GM12872 (cell line): ENCODE measurements around the gene TTYH1.

Experiments
- TF ChIP-seq, protein P1 (sequence below): IDR thresholded peaks from 3 replicates; pipeline ENCODE4 v1.5.1; 2011; ENCODE audit warnings: low read depth, mild to moderate bottlenecking, low read length, moderate library complexity; ENCODE audit not compliant: insufficient read depth

The TTYH1 gene

DNA sequence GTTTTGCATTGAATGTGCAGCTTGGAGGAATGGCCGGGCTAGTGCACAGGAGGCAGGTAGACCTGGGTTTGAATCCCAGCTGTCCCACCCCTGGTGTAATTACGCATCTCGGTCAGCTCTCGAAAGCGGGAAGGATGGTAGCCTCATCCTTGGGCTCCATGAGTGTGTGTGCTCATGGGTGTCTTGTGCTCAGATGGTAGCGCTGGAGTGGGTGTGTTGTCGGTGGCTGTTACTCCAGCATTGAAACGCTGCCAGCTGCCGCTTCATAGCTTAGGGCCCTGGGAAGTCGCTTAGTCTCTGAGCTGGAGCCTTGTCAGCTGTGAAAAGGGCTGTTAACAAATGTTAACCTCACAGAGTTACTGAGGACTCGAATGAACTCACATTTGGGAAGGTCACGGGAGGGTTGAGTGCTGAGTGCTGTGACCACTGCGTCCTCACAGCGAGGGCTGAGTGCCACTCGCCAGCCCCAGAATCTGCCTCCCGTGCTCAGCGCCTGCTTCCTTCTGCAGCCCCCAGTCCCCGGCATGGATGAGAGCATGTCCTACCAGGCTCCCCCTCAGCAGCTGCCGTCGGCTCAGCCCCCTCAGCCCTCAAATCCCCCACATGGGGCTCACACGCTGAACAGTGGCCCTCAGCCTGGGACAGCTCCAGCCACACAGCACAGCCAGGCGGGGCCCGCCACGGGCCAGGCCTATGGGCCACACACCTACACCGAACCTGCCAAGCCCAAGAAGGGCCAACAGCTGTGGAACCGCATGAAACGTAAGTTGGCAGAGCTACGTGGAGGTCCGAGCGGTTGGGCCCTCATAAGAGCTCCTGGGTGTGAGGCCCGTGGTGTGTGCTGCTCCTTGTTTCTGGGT, 38.9 kb downstream of the TTYH1 start:
- TF ChIP-seq, protein P1, sequence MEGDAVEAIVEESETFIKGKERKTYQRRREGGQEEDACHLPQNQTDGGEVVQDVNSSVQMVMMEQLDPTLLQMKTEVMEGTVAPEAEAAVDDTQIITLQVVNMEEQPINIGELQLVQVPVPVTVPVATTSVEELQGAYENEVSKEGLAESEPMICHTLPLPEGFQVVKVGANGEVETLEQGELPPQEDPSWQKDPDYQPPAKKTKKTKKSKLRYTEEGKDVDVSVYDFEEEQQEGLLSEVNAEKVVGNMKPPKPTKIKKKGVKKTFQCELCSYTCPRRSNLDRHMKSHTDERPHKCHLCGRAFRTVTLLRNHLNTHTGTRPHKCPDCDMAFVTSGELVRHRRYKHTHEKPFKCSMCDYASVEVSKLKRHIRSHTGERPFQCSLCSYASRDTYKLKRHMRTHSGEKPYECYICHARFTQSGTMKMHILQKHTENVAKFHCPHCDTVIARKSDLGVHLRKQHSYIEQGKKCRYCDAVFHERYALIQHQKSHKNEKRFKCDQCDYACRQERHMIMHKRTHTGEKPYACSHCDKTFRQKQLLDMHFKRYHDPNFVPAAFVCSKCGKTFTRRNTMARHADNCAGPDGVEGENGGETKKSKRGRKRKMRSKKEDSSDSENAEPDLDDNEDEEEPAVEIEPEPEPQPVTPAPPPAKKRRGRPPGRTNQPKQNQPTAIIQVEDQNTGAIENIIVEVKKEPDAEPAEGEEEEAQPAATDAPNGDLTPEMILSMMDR = no peak

DNA sequence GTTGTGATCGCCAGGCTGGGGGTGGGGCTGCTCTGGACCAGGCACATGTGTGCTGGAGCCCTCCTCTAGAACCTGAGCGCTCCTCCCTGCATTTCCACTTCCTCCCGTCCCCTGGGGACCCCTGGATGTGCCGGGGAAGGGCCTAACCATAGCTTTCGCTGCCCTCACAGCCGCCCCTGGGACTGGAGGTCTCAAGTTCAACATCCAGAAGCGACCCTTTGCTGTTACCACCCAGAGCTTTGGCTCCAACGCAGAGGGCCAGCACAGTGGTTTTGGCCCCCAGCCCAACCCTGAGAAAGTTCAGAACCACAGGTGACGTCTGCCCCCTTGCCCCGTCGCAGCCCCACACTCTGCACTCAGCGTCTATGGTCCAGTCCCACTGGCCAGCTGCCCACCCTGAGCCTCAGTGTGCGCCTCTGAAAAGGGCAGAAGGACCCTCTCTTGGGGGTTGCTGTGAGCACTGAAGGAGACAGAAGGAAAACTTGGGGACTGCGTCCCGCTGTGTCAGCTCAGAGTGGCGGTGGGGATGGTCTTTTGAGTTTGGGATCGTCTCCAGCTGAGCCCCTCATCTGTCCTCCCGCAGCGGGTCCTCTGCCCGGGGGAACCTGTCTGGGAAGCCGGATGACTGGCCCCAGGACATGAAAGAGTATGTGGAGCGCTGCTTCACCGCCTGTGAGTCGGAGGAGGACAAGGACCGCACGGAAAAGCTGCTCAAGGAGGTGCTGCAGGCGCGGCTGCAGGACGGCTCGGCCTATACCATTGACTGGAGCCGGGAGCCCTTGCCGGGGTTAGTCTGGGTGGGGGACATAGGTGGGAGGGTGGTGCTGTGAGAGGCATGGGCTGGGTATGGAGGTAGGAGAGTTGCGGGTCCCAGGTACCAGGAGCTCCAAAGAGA, 39.8 kb downstream of the TTYH1 start:
- TF ChIP-seq, protein P1 = no peak

DNA sequence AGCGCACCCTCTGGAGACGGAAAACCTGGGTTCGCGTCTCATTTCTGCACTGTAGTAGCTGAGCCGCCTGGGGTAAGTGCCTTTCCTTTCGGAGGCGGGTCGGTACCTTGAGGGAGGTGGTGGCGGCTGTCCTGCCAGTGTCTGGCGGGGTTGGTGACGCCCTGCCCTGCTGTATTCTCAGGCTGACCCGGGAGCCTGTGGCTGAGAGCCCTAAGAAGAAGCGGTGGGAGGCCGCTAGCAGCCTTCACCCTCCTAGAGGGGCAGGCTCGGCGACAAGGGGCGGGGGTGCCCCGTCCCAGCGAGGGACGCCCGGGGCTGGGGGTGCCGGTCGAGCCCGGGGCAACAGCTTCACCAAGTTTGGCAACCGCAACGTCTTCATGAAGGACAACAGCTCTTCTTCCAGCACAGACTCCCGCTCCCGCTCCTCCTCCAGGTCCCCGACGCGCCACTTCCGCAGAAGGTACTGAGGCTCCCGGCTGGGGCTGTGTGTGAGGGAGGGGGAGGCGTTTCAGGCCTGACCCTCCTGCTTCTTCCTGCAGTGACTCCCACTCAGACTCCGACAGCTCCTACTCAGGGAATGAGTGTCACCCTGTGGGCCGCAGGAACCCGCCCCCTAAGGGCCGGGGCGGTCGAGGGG, 40.6 kb downstream of the TTYH1 start:
- TF ChIP-seq, protein P1 = no peak

DNA sequence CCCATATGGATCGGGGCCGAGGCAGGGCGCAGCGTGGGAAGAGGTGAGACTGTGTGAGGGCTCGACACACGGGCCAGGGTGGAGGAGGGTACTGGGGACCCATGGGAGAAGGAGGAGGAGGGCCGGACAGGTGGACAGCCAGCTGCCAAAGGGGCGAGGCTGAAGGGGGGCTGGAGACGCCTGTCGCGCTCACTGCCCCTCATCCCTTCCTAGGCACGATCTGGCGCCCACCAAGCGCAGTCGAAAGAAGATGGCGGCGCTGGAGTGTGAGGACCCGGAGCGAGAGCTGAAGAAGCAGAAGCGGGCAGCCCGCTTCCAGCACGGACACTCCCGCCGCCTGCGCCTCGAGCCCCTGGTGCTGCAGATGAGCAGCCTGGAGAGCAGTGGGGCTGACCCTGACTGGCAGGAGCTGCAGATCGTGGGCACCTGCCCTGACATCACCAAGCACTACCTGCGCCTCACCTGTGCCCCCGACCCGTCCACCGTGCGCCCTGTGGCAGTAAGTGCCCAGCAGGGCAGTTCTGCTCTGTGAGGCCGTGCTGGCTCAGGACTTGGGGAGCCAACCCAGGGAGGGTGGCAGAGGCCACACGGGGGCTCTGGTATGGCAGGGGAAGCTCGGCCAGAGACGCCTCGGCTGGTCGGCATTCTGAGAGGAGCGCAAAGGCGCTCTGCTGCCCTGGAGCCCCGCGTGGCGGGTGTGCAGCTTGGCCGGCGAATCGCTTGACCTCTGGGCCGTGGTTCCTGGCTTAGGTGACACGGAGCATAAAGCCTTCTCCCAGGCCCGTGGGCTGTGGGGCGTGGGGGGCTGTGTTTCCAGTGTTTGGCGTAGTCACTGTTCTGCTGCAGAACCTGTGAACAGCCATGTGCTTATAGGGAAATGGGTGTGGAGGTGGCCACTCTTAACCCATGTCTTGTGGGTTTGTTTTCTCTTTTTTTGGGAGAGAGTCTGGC, 41.4 kb downstream of the TTYH1 start:
- TF ChIP-seq, protein P1 = no peak

DNA sequence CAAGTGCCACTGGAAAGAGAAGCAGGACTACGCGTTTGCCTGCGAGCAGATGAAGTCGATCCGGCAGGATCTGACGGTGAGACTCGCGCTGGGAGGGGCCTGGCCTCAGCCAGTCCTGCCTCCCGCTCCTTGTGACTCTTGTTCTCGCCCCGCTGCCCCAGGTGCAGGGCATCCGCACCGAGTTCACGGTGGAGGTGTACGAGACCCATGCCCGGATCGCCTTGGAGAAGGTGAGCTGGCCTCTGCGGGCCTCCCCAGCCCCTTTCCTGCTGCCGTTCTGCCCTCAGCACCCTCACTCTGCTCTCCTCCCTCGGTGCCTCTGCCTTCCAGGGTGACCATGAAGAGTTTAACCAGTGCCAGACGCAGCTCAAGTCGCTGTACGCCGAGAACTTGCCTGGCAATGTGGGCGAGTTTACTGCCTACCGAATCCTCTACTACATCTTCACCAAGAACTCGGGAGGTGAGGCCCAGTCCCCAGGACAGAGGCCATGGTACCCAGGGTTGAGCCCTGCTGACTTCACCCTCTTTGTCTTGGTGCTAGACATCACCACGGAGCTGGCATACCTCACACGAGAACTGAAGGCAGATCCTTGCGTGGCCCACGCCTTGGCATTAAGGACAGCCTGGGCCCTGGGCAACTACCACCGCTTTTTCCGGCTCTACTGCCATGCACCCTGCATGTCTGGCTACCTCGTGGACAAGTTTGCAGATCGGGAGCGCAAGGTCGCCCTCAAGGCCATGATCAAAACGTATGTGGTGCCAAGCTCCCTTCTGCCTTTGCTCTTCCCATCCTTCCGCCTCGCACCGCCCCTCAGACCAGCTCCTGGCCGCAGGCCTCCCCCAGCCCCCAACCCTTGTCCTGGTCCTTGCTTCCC, 42.7 kb downstream of the TTYH1 start:
- TF ChIP-seq, protein P1 = no peak

DNA sequence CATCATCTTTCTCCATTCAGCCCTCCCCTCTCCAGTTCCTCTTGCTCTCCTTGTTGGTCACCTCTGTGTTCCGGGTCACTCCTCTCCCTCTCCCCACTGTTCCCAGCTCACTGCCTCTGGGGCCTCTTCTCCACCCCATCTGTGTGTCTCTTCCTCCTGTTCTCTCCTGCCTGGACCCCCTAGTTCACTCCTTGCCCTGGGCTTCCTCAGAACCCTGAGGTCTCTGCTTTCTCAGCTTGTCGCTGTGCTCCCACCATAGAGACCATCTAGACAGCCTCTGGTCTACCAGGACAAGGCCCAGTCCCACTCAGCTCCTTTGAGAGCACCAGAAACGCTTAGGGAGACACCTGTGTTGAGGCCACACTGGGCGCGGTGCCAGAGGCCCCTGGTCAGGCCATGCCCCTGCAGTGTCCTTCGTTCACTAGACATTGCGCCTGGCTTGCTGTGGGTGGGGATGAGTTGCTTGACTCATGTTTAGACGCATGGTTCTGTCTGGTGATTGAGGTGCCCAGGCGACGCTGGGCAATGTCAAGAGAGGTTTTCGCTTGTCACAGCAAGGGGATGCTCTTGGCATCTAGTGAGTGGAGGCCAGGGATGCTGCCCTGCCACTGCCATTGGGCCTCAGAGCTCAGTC, 43.5 kb downstream of the TTYH1 start:
- TF ChIP-seq, protein P1 = no peak
